ENCODE results near the gene MOB2.

DNA sequence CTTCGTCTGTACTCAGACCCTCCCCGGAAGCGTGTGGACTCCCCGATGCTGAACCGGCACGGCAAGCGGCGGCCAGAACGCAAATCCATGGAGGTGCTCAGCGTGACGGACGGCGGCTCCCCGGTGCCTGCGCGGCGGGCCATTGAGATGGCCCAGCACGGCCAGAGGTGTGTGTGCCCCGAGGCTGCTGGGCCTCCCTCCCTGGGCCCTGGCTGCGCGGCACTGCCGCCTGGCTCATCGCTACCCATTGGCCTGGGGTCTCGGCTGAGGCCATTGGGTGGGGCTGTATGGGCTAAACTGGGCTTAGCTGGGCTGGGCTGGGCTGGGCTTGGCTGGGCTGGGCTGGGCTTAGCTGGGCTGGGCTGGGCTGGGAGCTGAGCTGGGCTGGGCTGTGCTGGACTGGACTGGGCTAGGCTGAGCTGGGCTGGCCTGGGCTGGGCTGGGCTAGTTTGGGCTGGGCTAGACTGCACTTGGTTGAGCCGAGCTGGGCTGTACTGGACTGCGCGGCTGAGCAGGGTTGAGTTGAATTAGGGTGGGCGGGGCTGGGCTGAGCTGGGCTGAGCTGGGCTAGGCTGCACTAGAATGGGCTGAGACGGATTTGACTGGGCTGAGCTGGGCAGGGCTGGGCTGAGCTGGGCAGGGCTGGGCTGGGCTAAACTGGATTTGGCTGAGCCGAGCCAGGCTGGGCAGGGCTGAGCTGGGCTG, 40.7 kb downstream of the MOB2 start:
- TF ChIP-seq, protein P1, sequence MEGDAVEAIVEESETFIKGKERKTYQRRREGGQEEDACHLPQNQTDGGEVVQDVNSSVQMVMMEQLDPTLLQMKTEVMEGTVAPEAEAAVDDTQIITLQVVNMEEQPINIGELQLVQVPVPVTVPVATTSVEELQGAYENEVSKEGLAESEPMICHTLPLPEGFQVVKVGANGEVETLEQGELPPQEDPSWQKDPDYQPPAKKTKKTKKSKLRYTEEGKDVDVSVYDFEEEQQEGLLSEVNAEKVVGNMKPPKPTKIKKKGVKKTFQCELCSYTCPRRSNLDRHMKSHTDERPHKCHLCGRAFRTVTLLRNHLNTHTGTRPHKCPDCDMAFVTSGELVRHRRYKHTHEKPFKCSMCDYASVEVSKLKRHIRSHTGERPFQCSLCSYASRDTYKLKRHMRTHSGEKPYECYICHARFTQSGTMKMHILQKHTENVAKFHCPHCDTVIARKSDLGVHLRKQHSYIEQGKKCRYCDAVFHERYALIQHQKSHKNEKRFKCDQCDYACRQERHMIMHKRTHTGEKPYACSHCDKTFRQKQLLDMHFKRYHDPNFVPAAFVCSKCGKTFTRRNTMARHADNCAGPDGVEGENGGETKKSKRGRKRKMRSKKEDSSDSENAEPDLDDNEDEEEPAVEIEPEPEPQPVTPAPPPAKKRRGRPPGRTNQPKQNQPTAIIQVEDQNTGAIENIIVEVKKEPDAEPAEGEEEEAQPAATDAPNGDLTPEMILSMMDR (IDR thresholded peaks at IDR 0.05 in 2 of 3, conservative IDR thresholded peaks at IDR 0.05 in 1 of 3; ENCODE audit: insufficient read depth in 2 of 3, low read depth in 1 of 3, low read length in 3 of 3), result no peak
- TF ChIP-seq ZNF445 (CRISPR knock-in tag; IDR thresholded peaks at IDR 0.05; ENCODE audit: low read depth) (no peak), SIX5 (IDR thresholded peaks at IDR 0.05; ENCODE audit: borderline replicate concordance in 1 of 2, insufficient read depth in 1 of 2, low read depth in 1 of 2, low read length in 2 of 2) (no peak), CC2D1A (IDR thresholded peaks at IDR 0.05) (no peak), ZNF644 (tag; IDR thresholded peaks at IDR 0.05; ENCODE audit: low read depth) (no peak), NFYB (IDR thresholded peaks at IDR 0.05; ENCODE audit: extremely low read depth, insufficient read length) (no peak), NR2C2 (CRISPR knock-in tag; IDR thresholded peaks at IDR 0.05) (no peak), NR2C2 (tag; IDR thresholded peaks at IDR 0.05) (no peak), EP300 (IDR thresholded peaks at IDR 0.05; ENCODE audit: low read length) (no peak)
- TF ChIP-seq, protein P2, sequence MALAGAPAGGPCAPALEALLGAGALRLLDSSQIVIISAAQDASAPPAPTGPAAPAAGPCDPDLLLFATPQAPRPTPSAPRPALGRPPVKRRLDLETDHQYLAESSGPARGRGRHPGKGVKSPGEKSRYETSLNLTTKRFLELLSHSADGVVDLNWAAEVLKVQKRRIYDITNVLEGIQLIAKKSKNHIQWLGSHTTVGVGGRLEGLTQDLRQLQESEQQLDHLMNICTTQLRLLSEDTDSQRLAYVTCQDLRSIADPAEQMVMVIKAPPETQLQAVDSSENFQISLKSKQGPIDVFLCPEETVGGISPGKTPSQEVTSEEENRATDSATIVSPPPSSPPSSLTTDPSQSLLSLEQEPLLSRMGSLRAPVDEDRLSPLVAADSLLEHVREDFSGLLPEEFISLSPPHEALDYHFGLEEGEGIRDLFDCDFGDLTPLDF (CRISPR knock-in tag; IDR thresholded peaks at IDR 0.05), result no peak
- TF ChIP-seq, protein P3, sequence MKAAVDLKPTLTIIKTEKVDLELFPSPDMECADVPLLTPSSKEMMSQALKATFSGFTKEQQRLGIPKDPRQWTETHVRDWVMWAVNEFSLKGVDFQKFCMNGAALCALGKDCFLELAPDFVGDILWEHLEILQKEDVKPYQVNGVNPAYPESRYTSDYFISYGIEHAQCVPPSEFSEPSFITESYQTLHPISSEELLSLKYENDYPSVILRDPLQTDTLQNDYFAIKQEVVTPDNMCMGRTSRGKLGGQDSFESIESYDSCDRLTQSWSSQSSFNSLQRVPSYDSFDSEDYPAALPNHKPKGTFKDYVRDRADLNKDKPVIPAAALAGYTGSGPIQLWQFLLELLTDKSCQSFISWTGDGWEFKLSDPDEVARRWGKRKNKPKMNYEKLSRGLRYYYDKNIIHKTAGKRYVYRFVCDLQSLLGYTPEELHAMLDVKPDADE (conservative IDR thresholded peaks at IDR 0.05; ENCODE audit: control insufficient read depth, low read depth, low read length), result no peak
